PC-9 (cell line): ENCODE measurements around the gene MTIF2. TPM values are rescaled to one million over a fixed set of nuclear protein-coding genes. Genes with fewer than 3 reads are reported as not detected.
"Not testable (repeated sequence)": the region's sequence is repeated elsewhere in the genome, so short reads cannot be mapped to it uniquely, and the experiment has no call there.

Experiments used
- BruUV-seq: library from RNA; stranded (reverse); fragments of 400-500 nt; replicated peaks from 2 replicates; lab custom pipeline; 2021; lab: Mats Ljungman, UMichigan
- CTCF ChIA-PET: fragments of 300-600 bp; sonication (Branson Sonifier 250); formaldehyde crosslinking; loops from one replicate; lab custom pipeline; 2022; ENCODE audit warnings: antibody characterized with exemption; lab: Charles Lee
- POLR2A ChIA-PET: fragments of 300-600 bp; sonication (Branson Sonifier 250); formaldehyde crosslinking; loops from one replicate; lab custom pipeline; 2022; ENCODE audit warnings: antibody characterized with exemption; ENCODE audit not compliant: unreplicated experiment; lab: Charles Lee
- DNase-seq, 2 experiments: peaks; one replicate each; pipeline versions ENCODE4 v3.0.0 to v3.0.0-alpha.2; 2015 to 2022; ENCODE audit warnings: mixed read lengths in 1 of 2
- H2AFZ ChIP-seq: fragments of 200-600 bp; sonication (generic); 2 replicates; pipeline ENCODE4 v1.8.1; 2017; ENCODE audit warnings: antibody characterized with exemption
- H3F3A ChIP-seq: fragments of 200-600 bp; sonication (generic); 2 replicates; pipeline ENCODE4 v1.8.1; 2017; ENCODE audit warnings: antibody characterized with exemption, mild to moderate bottlenecking, low read depth; ENCODE audit not compliant: insufficient read depth
- H3K27ac ChIP-seq: fragments of 200-600 bp; sonication (generic); 2 replicates; pipeline ENCODE4 v1.6.1; 2016; ENCODE audit warnings: mixed run types
- H3K27me3 ChIP-seq: fragments of 200-600 bp; sonication (generic); 2 replicates; pipeline ENCODE4 v1.6.1; 2016; ENCODE audit warnings: low read depth, mixed run types; ENCODE audit not compliant: insufficient read depth
- H3K36me3 ChIP-seq: fragments of 200-600 bp; sonication (generic); 2 replicates; pipeline ENCODE4 v1.6.1; 2016; ENCODE audit warnings: low read depth, mixed run types
- H3K4me1 ChIP-seq: fragments of 200-600 bp; sonication (generic); replicated peaks from 2 replicates; pipeline ENCODE4 v1.6.1; 2016; ENCODE audit warnings: mixed run types; ENCODE audit not compliant: insufficient read depth
- H3K4me2 ChIP-seq: fragments of 200-600 bp; sonication (generic); 2 replicates; pipeline ENCODE4 v1.6.1; 2017; ENCODE audit warnings: mixed run types
- H3K4me3 ChIP-seq: fragments of 200-600 bp; sonication (generic); 2 replicates; pipeline ENCODE4 v1.6.1; 2016; ENCODE audit warnings: mixed run types
- H3K79me2 ChIP-seq: fragments of 200-600 bp; sonication (generic); 2 replicates; pipeline ENCODE4 v1.6.1; 2017; ENCODE audit warnings: low read depth, mixed run types
- H3K9me2 ChIP-seq: fragments of 200-600 bp; sonication (generic); 2 replicates; pipeline ENCODE4 v1.8.1; 2017; ENCODE audit warnings: mild to moderate bottlenecking; ENCODE audit not compliant: insufficient read depth
- H3K9me3 ChIP-seq: fragments of 200-600 bp; sonication (generic); 2 replicates; pipeline ENCODE4 v1.8.1; 2016; ENCODE audit warnings: low read depth; ENCODE audit not compliant: insufficient read depth
- H4K20me1 ChIP-seq: fragments of 200-600 bp; sonication (generic); 2 replicates; pipeline ENCODE4 v1.8.1; 2017; ENCODE audit not compliant: insufficient read depth
- EZH2 ChIP-seq: fragments of 200-600 bp; sonication (generic); IDR thresholded peaks from 2 replicates; pipeline ENCODE4 v1.8.0; 2017; ENCODE audit warnings: antibody characterized with exemption, low read depth
- intact Hi-C: fragments of 100-400 bp; cut with micrococcal nuclease; formaldehyde crosslinking; loops from one replicate; pipeline ENCODE4 v1.10.0; 2022; ENCODE audit not compliant: unreplicated experiment
- total RNA-seq: library from RNA; stranded (reverse); gene quantifications from 2 replicates; pipeline ENCODE4 v1.2.3, GENCODE V29; 2021
- TF ChIP-seq, protein P1 (sequence below): fragments of 200-600 bp; sonication (generic); conservative IDR thresholded peaks from 2 replicates; pipeline ENCODE4 v1.6.1; 2017; ENCODE audit warnings: mixed run types, antibody characterized with exemption, mild to moderate bottlenecking, moderate library complexity

Gene MTIF2
- total RNA-seq, 1 experiment from 2014 or later = 52.0 TPM

DNA sequence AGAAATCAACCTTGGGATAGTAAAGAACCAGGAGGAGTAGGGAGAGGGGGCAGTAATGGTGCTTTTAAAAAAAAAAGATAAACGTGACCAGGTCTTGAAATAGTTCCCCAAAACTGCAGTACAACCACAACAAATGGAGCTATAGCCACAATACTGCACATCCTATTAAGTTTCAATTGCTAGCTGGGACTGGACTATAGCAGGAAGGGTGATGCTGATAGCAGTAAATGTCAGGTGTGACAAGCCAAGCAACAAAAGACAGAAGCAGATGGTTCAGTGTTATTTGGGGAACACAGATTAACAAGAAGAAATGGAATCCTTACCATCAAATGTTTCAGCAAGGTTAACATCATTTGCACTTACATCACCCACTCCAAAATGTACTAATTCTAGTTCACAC is 26.4 kb downstream of the MTIF2 start:
- Histone ChIP-seq H3K36me3 (peaks cover 17% of the 10 kb centered on the region), H2AFZ (no peak overlapping the region), H3K4me1 (no peaks in the 10 kb centered on the region), H3K4me3 (no peak overlapping the region), H3K27ac (no peak overlapping the region), H3K9me3 (no peaks in the 10 kb centered on the region), H3K9me2 (no peaks in the 10 kb centered on the region), H3F3A (peaks cover 37% of the 10 kb centered on the region), H4K20me1 (no peaks in the 10 kb centered on the region), H3K4me2 (no peak overlapping the region), H3K27me3 (no peaks in the 10 kb centered on the region), H3K79me2 (no peaks in the 10 kb centered on the region)
- intact Hi-C loops = no loop called here
- BruUV-seq = no TSS peak
- ChIA-PET POLR2A (no interaction called here), CTCF (no interaction called here)
- no peak for TF ChIP-seq EZH2
- DNase-seq = no peak

GRCh38 chr2:55241582-55241981 is 27.4 kb downstream of the MTIF2 start:
- BruUV-seq, H3K4me1 ChIP-seq, intact Hi-C loops, H3K9me2 ChIP-seq, POLR2A ChIA-PET, H4K20me1 ChIP-seq, H2AFZ ChIP-seq, H3K79me2 ChIP-seq, H3K27ac ChIP-seq, H3K4me2 ChIP-seq, DNase-seq, H3K9me3 ChIP-seq, CTCF ChIA-PET, H3K27me3 ChIP-seq, H3K4me3 ChIP-seq: not testable (repeated sequence)
- peaks cover 23% of the 10 kb centered on the region for H3K36me3 ChIP-seq
- peaks cover 47% of the 10 kb centered on the region for H3F3A ChIP-seq

GRCh38 chr2:55239656-55240222 is 29.3 kb downstream of the MTIF2 start:
- DNase-seq = no peak
- H3K4me2 ChIP-seq = no peak overlapping the region
- ChIA-PET POLR2A (no interaction called here), CTCF (no interaction called here)
- no peak overlapping the region for H3K27ac ChIP-seq
- peaks cover 13% of the 10 kb centered on the region for H3K79me2 ChIP-seq
- no peak overlapping the region for H3K4me3 ChIP-seq
- peaks cover 8% of the 10 kb centered on the region for H3K4me1 ChIP-seq
- peaks cover 26% of the 10 kb centered on the region for H4K20me1 ChIP-seq
- no peak overlapping the region for H2AFZ ChIP-seq
- H3K9me2 ChIP-seq = no peaks in the 10 kb centered on the region
- peaks cover 66% of the 10 kb centered on the region for H3F3A ChIP-seq
- H3K27me3 ChIP-seq = no peaks in the 10 kb centered on the region
- intact Hi-C loops = no loop called here
- no TSS peak for BruUV-seq
- H3K9me3 ChIP-seq = no peaks in the 10 kb centered on the region
- peaks cover 32% of the 10 kb centered on the region for H3K36me3 ChIP-seq
- no peak for TF ChIP-seq EZH2
- TF ChIP-seq, protein P1, sequence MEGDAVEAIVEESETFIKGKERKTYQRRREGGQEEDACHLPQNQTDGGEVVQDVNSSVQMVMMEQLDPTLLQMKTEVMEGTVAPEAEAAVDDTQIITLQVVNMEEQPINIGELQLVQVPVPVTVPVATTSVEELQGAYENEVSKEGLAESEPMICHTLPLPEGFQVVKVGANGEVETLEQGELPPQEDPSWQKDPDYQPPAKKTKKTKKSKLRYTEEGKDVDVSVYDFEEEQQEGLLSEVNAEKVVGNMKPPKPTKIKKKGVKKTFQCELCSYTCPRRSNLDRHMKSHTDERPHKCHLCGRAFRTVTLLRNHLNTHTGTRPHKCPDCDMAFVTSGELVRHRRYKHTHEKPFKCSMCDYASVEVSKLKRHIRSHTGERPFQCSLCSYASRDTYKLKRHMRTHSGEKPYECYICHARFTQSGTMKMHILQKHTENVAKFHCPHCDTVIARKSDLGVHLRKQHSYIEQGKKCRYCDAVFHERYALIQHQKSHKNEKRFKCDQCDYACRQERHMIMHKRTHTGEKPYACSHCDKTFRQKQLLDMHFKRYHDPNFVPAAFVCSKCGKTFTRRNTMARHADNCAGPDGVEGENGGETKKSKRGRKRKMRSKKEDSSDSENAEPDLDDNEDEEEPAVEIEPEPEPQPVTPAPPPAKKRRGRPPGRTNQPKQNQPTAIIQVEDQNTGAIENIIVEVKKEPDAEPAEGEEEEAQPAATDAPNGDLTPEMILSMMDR = no peak

DNA sequence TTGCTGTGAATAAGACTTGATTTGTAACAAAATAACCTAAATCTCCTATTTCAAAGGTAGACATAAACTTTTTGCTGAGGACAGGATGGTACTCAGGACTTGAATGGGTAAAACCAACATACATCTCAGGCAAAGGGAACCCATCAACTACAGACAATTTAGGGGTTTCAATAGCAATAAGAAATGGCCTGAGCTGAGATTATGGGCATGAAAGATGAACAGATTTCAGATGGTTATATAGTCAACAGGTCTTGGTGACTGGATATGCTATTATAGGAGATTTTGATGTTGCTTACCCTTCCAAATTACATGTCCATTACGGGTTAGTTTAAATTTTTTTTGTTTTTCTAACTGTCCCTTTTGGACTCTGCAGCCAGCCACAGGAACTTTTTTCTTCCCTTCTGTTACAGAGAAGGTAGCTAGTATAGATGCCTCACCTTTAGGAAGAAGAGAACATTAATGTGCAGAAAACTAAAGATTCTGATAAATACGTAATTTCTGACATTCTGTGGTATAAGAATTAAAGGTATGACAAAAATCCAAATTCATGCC is 32.0 kb downstream of the MTIF2 start:
- Histone ChIP-seq H3K9me3 (no peaks in the 10 kb centered on the region), H3K27me3 (no peaks in the 10 kb centered on the region), H3K4me1 (peaks cover 19% of the 10 kb centered on the region), H3K4me2 (no peak overlapping the region), H3K36me3 (peaks cover 46% of the 10 kb centered on the region), H2AFZ (no peak overlapping the region), H4K20me1 (peaks cover 40% of the 10 kb centered on the region), H3K27ac (peak overlapping the region; percentile 4), H3F3A (peaks cover 80% of the 10 kb centered on the region), H3K4me3 (no peak overlapping the region), H3K9me2 (no peaks in the 10 kb centered on the region), H3K79me2 (peaks cover 36% of the 10 kb centered on the region)
- DNase-seq = no peak
- BruUV-seq = no TSS peak
- CTCF ChIA-PET = interaction anchor here (0.7 kb wide), 1 partner anchor 33 kb away, joined by 5 read pairs; no protein-coding TSS in a partner anchor
- TF ChIP-seq, protein P1 = no peak
- TF ChIP-seq EZH2 = no peak
- intact Hi-C loops = no loop called here
- POLR2A ChIA-PET = interaction anchor here (0.6 kb wide), 1 partner anchor 127 kb away, joined by 3 read pairs; no protein-coding TSS in a partner anchor
